Upper lobe of left lung (tissue), 6 donors: ENCODE results near the gene IGFBP3. TPM values are rescaled to one million over a fixed set of nuclear protein-coding genes. Genes with fewer than 3 reads are reported as not detected.

Experiments used
- ATAC-seq, 2 donors: fragments of 200-7000 bp; cut with Tn5 transposase; one replicate each; pipeline ENCODE4 v1.9.1; 2022; ENCODE audit warnings: mild to moderate bottlenecking in 2 of 2, moderate library complexity in 2 of 2; ENCODE audit not compliant: low FRiP score in 2 of 2
- DNase-seq, 2 donors: peaks; one replicate each; pipeline ENCODE4 v3.0.0-alpha.2; 2019 to 2020
- H3K27ac ChIP-seq, 4 donors: fragments of 200-600 bp; sonication (generic); one replicate each; pipeline ENCODE4 v1.5.1; 2016 to 2019
- H3K27me3 ChIP-seq, 4 donors: fragments of 200-600 bp; sonication (generic); one replicate each; pipeline ENCODE4 v1.5.1; 2017 to 2019
- H3K36me3 ChIP-seq, 4 donors: fragments of 200-600 bp; sonication (generic); one replicate each; pipeline ENCODE4 v1.5.1; 2016 to 2019
- H3K4me1 ChIP-seq, 4 donors: fragments of 200-600 bp; sonication (generic); one replicate each; pipeline ENCODE4 v1.5.1; 2018 to 2019
- H3K4me3 ChIP-seq, 4 donors: fragments of 200-600 bp; sonication (generic); one replicate each; pipeline ENCODE4 v1.5.1; 2017 to 2019; ENCODE audit warnings: mild to moderate bottlenecking in 2 of 4, moderate library complexity in 1 of 4
- H3K9me3 ChIP-seq, 4 donors: fragments of 200-600 bp; sonication (generic); one replicate each; pipeline ENCODE4 v1.5.1; 2018 to 2019
- CTCF ChIP-seq, 6 experiments: fragments of 450-650 bp in 4 of 6; fragments of 200-600 bp in 2 of 6; sonication (generic) in 2 of 6; IDR thresholded peaks; one replicate each; pipeline ENCODE4 v1.5.1; 2016 to 2019; ENCODE audit warnings: antibody characterized with exemption in 6 of 6
- EP300 ChIP-seq, 4 donors: sonication (generic); formaldehyde crosslinking; IDR thresholded peaks; one replicate each; pipeline ENCODE4 v1.5.1; 2017; ENCODE audit warnings: antibody characterized with exemption in 4 of 4, control low read depth in 2 of 4
- POLR2A ChIP-seq, 4 donors: fragments of 450-650 bp; IDR thresholded peaks; one replicate each; pipeline ENCODE4 v1.5.1; 2016 to 2017; ENCODE audit warnings: antibody characterized with exemption in 4 of 4, mild to moderate bottlenecking in 2 of 4
- POLR2AphosphoS5 ChIP-seq, 2 donors: sonication (generic); formaldehyde crosslinking; IDR thresholded peaks; one replicate each; pipeline ENCODE4 v1.5.1; 2017; ENCODE audit warnings: antibody characterized with exemption in 2 of 2
- WGBS, 2 donors: methylation state at CpG; one replicate each; pipeline ENCODE4 v1.1.5; 2017 to 2018; 5-methylcytosine and 5-hydroxymethylcytosine counted together
- total RNA-seq, 6 donors: library from RNA; depleted of rRNA in 4 of 6; stranded (reverse); fragments of >200 nt in 4 of 6; gene quantifications; one replicate each; pipeline versions ENCODE4 v1.1.0 to v1.2.1, GENCODE V29; 2016 to 2021
- donor health status: DM: no; HTN: no; CAD: no; lungs with moderate emphysema.
- donor health status: DM: no; HTN: yes; CAD: no; lungs with severe emphysema.

Gene IGFBP3
- total RNA-seq, 6 donors from 2014 or later, result 21.5 to 107 (median 40.1) TPM

- Histone ChIP-seq H3K36me3 (no peaks in the 10 kb centered on the region), H3K27me3 (no peaks in the 10 kb centered on the region), H3K4me3 (no peak overlapping the region), H3K9me3 (no peaks in the 10 kb centered on the region), H3K4me1 (no peaks in the 10 kb centered on the region), H3K27ac (no peak overlapping the region)
- TF ChIP-seq CTCF (IDR thresholded peaks at IDR 0.05) (no peak), POLR2A (IDR thresholded peaks at IDR 0.05) (no peak), EP300 (IDR thresholded peaks at IDR 0.05) (no peak), POLR2AphosphoS5 (IDR thresholded peaks at IDR 0.05) (no peak)
- no peak for DNase-seq
- 88 to 96% methylated on average over 1 of the region's 1 CpG for WGBS, 2 donors
- ATAC-seq, result no peak
Measured at GRCh38 chr7:45897042-45897690, 23.9 kb downstream of the IGFBP3 start.

GRCh38 chr7:45894665-45895062 lies 26.4 kb downstream of the IGFBP3 start:
- H3K9me3 ChIP-seq, result no peaks in the 10 kb centered on the region
- no peaks in the 10 kb centered on the region for H3K36me3 ChIP-seq
- no peaks in the 10 kb centered on the region for H3K27me3 ChIP-seq
- DNase-seq (no peak), ATAC-seq (no peak)
- TF ChIP-seq EP300 (IDR thresholded peaks at IDR 0.05) (no peak), POLR2A (IDR thresholded peaks at IDR 0.05) (no peak), CTCF (IDR thresholded peaks at IDR 0.05) (no peak), POLR2AphosphoS5 (IDR thresholded peaks at IDR 0.05) (no peak)
- H3K4me3 ChIP-seq, result no peak overlapping the region
- no peak overlapping the region for H3K27ac ChIP-seq
- no peaks in the 10 kb centered on the region for H3K4me1 ChIP-seq

- ATAC-seq (no peak), DNase-seq (no peak)
- 75 to 84% methylated on average over 4 of the region's 4 CpGs for whole genome bisulfite sequencing, 2 donors
- H3K4me1 ChIP-seq, result no peaks in the 10 kb centered on the region
- no peaks in the 10 kb centered on the region for H3K36me3 ChIP-seq
- no peak overlapping the region for H3K27ac ChIP-seq
- no peak overlapping the region for H3K4me3 ChIP-seq
- H3K27me3 ChIP-seq, result peaks cover 0 to 3% (median 0%) of the 10 kb centered on the region in 4 donors
- TF ChIP-seq EP300 (IDR thresholded peaks at IDR 0.05), result no peak
- no peak for TF ChIP-seq POLR2A (IDR thresholded peaks at IDR 0.05)
- no peak for TF ChIP-seq CTCF (IDR thresholded peaks at IDR 0.05)
- no peak for TF ChIP-seq POLR2AphosphoS5 (IDR thresholded peaks at IDR 0.05)
- no peaks in the 10 kb centered on the region for H3K9me3 ChIP-seq
Measured at GRCh38 chr7:45893996-45894664, 26.9 kb downstream of the IGFBP3 start.

- 59 to 67% methylated on average over 5 of the region's 5 CpGs for WGBS, 2 donors
- Histone ChIP-seq H3K4me3 (no peak overlapping the region), H3K27ac (no peak overlapping the region), H3K27me3 (peaks cover 0 to 10% (median 3%) of the 10 kb centered on the region in 4 donors), H3K9me3 (no peaks in the 10 kb centered on the region), H3K4me1 (peaks cover 0 to 6% (median 5%) of the 10 kb centered on the region in 4 donors), H3K36me3 (no peaks in the 10 kb centered on the region)
- TF ChIP-seq POLR2A (IDR thresholded peaks at IDR 0.05), result no peak
- no peak for TF ChIP-seq CTCF (IDR thresholded peaks at IDR 0.05)
- no peak for TF ChIP-seq EP300 (IDR thresholded peaks at IDR 0.05)
- TF ChIP-seq POLR2AphosphoS5 (IDR thresholded peaks at IDR 0.05), result no peak
- ATAC-seq (no peak), DNase-seq (no peak)
Measured at GRCh38 chr7:45893374-45893995, 27.6 kb downstream of the IGFBP3 start.
